DOHH2 (cell line): ENCODE measurements around the gene GPC5.

Experiments used
- CTCF ChIP-seq: fragments of 200-600 bp; sonication (generic); IDR thresholded peaks from one replicate; pipeline ENCODE4 v1.5.1; 2014; ENCODE audit warnings: antibody characterized with exemption, mild to moderate bottlenecking, low read depth, low read length; ENCODE audit not compliant: poor library complexity, severe bottlenecking
- EZH2phosphoT487 ChIP-seq: fragments of 200-600 bp; sonication (generic); IDR thresholded peaks from 2 replicates; pipeline ENCODE4 v1.6.1; 2017; ENCODE audit warnings: borderline replicate concordance, mild to moderate bottlenecking, antibody characterized with exemption, low read length, moderate library complexity, mixed read lengths

GRCh38 chr13:92592757-92593156 is 1194.3 kb downstream of the GPC5 start:
- no peak for TF ChIP-seq CTCF
- TF ChIP-seq EZH2phosphoT487, result no peak
